HG02678 (cell line): ENCODE data around the gene NCAPD2.

Experiments
- ATAC-seq: cut with Tn5 transposase; IDR thresholded peaks from one replicate; pipeline ENCODE4 v1.9.1; 2021; ENCODE audit warnings: mild to moderate bottlenecking, moderate library complexity; ENCODE audit not compliant: unreplicated experiment

Gene NCAPD2

DNA sequence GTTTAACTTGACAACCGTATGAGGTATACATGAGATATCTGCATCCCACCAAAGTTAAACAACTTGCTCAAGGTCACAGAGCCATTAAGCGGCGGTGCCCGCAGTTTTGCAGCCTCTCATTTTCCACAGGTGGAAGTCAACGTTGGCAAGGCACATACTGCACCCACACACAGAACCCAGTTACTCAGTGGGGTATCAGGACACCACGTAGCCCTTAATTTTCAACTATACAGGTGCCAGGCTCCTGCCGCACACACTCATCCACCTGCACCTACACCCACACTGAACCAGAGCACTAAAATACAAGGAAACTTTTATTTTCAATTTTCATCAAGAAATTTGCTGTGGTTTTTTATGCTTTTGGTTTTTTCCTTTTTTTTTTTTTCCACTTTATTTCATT lies 75.9 kb downstream of the NCAPD2 start:
- no peak for ATAC-seq

DNA sequence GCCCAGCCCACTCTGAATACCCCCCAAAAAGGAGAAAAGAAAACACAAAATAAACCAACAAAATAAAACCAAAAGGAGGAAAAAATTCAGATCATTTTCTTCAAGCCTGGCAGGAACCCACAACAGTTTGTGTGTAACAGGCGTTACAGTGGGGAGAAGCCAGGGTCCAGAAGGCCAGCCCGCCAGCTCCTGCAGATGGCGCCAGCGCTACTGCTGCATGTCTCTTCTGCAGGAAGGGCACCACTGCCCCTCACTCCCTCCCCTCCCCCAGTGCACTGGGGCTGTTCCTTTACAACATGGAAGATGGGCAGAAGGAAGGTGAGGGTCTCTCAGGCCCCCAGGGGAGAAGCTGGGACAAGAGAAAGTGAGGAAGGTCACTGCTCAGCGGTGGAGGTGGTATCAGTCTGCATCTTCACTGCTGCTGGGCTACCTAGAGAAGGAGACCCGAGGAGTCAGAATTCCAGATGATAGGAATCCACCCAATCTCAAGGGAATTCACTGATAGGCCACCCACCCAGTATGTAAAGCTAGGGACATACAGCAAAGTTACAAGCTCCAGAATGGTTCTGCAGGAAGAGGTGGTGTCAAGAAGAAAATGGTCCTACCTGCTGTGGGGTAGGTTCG lies 76.5 kb downstream of the NCAPD2 start:
- no peak for ATAC-seq

DNA sequence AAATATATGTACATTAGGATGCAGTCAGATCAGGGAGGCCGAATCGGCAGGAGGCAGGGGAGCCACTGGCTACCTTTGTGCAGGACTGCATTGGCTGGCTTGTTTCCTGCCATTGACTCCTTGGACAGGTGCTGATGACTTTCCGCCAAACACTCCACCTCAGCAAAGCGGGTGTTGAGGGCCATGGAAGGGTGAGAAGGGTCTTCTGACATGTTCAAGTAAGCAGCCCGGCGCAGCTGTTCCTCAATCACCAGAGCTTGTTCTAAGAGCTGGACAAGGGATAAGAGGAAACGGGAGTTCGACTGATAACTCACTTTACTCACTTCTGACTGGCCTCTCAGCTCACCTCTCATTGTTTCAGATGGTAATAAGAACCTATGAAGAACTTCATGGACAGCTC lies 79.1 kb downstream of the NCAPD2 start:
- ATAC-seq: no peak

DNA sequence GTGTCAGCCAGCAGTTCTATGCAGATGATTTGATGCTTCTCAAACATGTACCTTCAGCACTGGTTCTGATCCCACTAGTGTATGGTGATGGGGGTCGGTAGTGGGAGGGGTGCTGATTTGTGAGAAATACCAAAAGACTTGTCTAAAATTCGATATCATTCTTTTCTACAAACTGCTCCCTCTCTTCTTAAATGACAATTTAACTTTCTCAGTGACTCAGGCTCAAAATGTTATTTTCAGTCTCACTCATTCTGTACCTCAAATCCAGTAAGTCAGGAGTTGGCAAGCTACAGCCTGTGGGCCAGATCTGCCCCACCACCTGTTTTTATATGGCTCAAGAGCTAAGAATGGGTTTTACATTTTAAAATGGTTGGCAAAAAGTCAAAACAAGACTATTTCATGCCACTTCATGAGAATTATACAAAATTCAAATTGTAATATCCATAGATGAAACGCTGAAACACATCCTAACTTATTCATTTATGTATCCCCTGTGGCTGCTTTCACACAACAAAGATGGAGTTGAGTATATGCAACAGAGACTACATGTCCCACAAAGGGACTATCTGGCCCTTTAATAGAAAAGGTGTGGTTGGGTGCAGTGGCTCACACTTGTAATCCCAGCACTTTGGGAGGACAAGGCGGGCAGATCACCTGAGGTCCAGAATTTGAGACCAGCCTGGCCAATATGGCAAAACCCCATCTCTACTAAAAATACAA lies 80.8 kb downstream of the NCAPD2 start:
- ATAC-seq: no peak

DNA sequence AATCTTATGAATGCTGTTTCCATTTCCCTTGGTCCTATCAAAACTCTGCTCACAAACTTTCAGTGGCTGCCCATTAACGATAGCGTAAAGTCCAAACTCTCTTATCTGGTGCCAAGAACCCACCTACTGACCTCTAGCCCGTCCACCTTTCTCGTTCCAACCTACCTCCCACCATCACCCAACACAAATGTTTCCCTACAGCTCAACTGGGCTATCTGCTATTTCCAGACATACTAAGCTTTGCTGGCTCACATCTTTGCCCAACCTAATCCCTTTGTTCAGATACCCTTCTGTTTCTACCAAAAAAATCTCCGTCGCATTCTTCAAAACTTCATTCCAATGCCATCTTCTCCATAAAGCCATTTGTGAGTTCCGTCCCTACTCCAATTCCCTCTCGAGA lies 81.7 kb downstream of the NCAPD2 start:
- no peak for ATAC-seq
